ENCODE data around the gene MCTP2. TPM values are rescaled to one million over a fixed set of nuclear protein-coding genes. Genes with fewer than 3 reads are reported as not detected.

The MCTP2 gene
- total and polyA plus RNA-seq, 9 of the 15 experiments (the other 6 are each of a cell fraction or from before 2014, with no cell fraction given) = 0.07 TPM; not detected in 8

GRCh38 chr15:94287794-94288246 lies 56.5 kb downstream of the MCTP2 start:
- in situ Hi-C loops (cut with MboI) = no loop called here
- FAIRE-seq = no peak
- no TSS peak for BruUV-seq (replicated peaks)
- Histone ChIP-seq H3K4me1 (replicated peaks in 1 of 2; ENCODE audit: control insufficient read depth in 2 of 2, insufficient read depth in 2 of 2, low read length in 2 of 2) (no peaks in the 10 kb centered on the region), H2AFZ (ENCODE audit: low read depth, low read length) (no peak overlapping the region), H3K79me2 (ENCODE audit: control insufficient read depth, insufficient read depth, low read length) (no peaks in the 10 kb centered on the region), H3K27ac (ENCODE audit: extremely low read depth, low read depth, low read length) (no peak overlapping the region), H3K9me1 (ENCODE audit: control insufficient read depth, insufficient read depth, low read length) (no peaks in the 10 kb centered on the region), H3K9ac (ENCODE audit: insufficient read depth in 1 of 2, low read depth in 2 of 2, low read length in 2 of 2) (no peak overlapping the region), H4K20me1 (replicated peaks; ENCODE audit: control insufficient read depth, insufficient read depth, low read length) (no peaks in the 10 kb centered on the region), H3K36me3 (ENCODE audit: control insufficient read depth, insufficient read depth, low read length) (no peaks in the 10 kb centered on the region), H3K27me3 (ENCODE audit: control insufficient read depth in 2 of 2, insufficient read depth in 2 of 2, low read length in 2 of 2) (no peaks in the 10 kb centered on the region), H3K4me2 (ENCODE audit: insufficient read depth, low read length) (no peak overlapping the region), H3K4me3 (no peak overlapping the region), H3K9me3 (replicated peaks; ENCODE audit: control insufficient read depth, insufficient read depth, low read depth, low read length) (peaks cover 5% of the 10 kb centered on the region)
- WGBS (ENCODE audit: insufficient coverage, low coverage, missing lambda C conversion rate) = 0% methylated on average over 4 of the region's 4 CpGs
- DNase-seq (ENCODE audit: extremely low read depth in 1 of 4, low spot score in 3 of 4) = no peak
- ChIA-PET CTCF (ENCODE audit: low intra/inter-chr PET ratio) (no interaction called here), POLR2A (no interaction called here)
- ATAC-seq = no peak
- intact Hi-C loops (cut with micrococcal nuclease) = no loop called here
- TF ChIP-seq RNF219 (CRISPR knock-in tag; IDR thresholded peaks at IDR 0.05) = no peak
- no peak for TF ChIP-seq EP400 (IDR thresholded peaks at IDR 0.05)
- no peak for TF ChIP-seq ELF2 (CRISPR knock-in tag; IDR thresholded peaks at IDR 0.05)
- TF ChIP-seq WHSC1 (IDR thresholded peaks at IDR 0.05; ENCODE audit: low read length) = no peak
- no peak for TF ChIP-seq MITF (IDR thresholded peaks at IDR 0.05)
- TF ChIP-seq HNRNPLL (IDR thresholded peaks at IDR 0.05; ENCODE audit: low read depth, low read length, poor library complexity, severe bottlenecking) = no peak
- no peak for TF ChIP-seq HLTF (IDR thresholded peaks at IDR 0.05)
- TF ChIP-seq, protein P1, sequence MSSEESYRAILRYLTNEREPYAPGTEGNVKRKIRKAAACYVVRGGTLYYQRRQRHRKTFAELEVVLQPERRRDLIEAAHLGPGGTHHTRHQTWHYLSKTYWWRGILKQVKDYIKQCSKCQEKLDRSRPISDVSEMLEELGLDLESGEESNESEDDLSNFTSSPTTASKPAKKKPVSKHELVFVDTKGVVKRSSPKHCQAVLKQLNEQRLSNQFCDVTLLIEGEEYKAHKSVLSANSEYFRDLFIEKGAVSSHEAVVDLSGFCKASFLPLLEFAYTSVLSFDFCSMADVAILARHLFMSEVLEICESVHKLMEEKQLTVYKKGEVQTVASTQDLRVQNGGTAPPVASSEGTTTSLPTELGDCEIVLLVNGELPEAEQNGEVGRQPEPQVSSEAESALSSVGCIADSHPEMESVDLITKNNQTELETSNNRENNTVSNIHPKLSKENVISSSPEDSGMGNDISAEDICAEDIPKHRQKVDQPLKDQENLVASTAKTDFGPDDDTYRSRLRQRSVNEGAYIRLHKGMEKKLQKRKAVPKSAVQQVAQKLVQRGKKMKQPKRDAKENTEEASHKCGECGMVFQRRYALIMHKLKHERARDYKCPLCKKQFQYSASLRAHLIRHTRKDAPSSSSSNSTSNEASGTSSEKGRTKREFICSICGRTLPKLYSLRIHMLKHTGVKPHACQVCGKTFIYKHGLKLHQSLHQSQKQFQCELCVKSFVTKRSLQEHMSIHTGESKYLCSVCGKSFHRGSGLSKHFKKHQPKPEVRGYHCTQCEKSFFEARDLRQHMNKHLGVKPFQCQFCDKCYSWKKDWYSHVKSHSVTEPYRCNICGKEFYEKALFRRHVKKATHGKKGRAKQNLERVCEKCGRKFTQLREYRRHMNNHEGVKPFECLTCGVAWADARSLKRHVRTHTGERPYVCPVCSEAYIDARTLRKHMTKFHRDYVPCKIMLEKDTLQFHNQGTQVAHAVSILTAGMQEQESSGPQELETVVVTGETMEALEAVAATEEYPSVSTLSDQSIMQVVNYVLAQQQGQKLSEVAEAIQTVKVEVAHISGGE (CRISPR knock-in tag; IDR thresholded peaks at IDR 0.05) = no peak
- TF ChIP-seq, protein P2, sequence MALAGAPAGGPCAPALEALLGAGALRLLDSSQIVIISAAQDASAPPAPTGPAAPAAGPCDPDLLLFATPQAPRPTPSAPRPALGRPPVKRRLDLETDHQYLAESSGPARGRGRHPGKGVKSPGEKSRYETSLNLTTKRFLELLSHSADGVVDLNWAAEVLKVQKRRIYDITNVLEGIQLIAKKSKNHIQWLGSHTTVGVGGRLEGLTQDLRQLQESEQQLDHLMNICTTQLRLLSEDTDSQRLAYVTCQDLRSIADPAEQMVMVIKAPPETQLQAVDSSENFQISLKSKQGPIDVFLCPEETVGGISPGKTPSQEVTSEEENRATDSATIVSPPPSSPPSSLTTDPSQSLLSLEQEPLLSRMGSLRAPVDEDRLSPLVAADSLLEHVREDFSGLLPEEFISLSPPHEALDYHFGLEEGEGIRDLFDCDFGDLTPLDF (CRISPR knock-in tag; IDR thresholded peaks at IDR 0.05) = no peak
- no peak for TF ChIP-seq LARP7 (IDR thresholded peaks at IDR 0.05)

Data from K562 (cell line).